AG04450 (cell line): ENCODE measurements around the gene TOP2B. TPM values are rescaled to one million over a fixed set of nuclear protein-coding genes. Genes with fewer than 3 reads are reported as not detected.

ENCODE experiments used
- CTCF ChIA-PET: fragments of 300-600, 350-600 bp; formaldehyde crosslinking; extraction: SDS; loops from one replicate; lab custom pipeline; 2022; ENCODE audit warnings: antibody characterized with exemption, inconsistent platforms; lab: Charles Lee
- POLR2A ChIA-PET: fragments of 350-600 bp; formaldehyde crosslinking; extraction: SDS; loops from one replicate; lab custom pipeline; 2021; ENCODE audit warnings: antibody characterized with exemption, inconsistent platforms; lab: Yijun Ruan, JAX
- DNase-seq: peaks from one replicate; pipeline ENCODE4 v3.0.0-alpha.2; 2011; ENCODE audit warnings: low read depth, low spot score
- H3K27ac ChIP-seq: one replicate; pipeline ENCODE4 v1.5.1; 2012; ENCODE audit warnings: low read depth, low read length, control low read depth
- H3K27me3 ChIP-seq: one replicate; pipeline ENCODE4 v1.6.0; 2012; ENCODE audit warnings: low read length; ENCODE audit not compliant: control insufficient read depth, insufficient read depth
- H3K4me3 ChIP-seq: 2 replicates; pipeline ENCODE4 v1.5.1; 2011; ENCODE audit warnings: mild to moderate bottlenecking, low read depth, low read length, control low read depth
- H3K9me3 ChIP-seq: 2 replicates; pipeline ENCODE4 v1.5.1; 2012; ENCODE audit warnings: low read length; ENCODE audit not compliant: control insufficient read depth, insufficient read depth
- CTCF ChIP-seq: IDR thresholded peaks from 2 replicates; pipeline ENCODE4 v1.5.1; 2011; ENCODE audit warnings: low read depth, low read length, control low read depth, inconsistent platforms
- polyA plus RNA-seq: library from polyadenylated mRNA; depleted of rRNA; stranded (reverse); fragments of >200 nt; gene quantifications from 2 replicates; pipeline ENCODE4 v1.2.3, GENCODE V29; 2011

TOP2B gene
- polyA plus RNA-seq, 1 experiment: 95.9 TPM

GRCh38 chr3:25556447-25556846 is 108.3 kb downstream of the TOP2B start:
- H3K27me3 ChIP-seq: no peaks in the 10 kb centered on the region
- H3K27ac ChIP-seq: no peak overlapping the region
- ChIA-PET POLR2A (no interaction called here), CTCF (interaction anchor here (2.1 kb wide), 1 partner anchor 37 kb away, joined by 9 read pairs; no protein-coding TSS in a partner anchor)
- H3K9me3 ChIP-seq: no peaks in the 10 kb centered on the region
- TF ChIP-seq CTCF: no peak
- no peak for DNase-seq
- H3K4me3 ChIP-seq: no peak overlapping the region

GRCh38 chr3:25555695-25556437 is 108.8 kb downstream of the TOP2B start:
- H3K27ac ChIP-seq: no peak overlapping the region
- no peaks in the 10 kb centered on the region for H3K9me3 ChIP-seq
- no peaks in the 10 kb centered on the region for H3K27me3 ChIP-seq
- DNase-seq: no peak
- H3K4me3 ChIP-seq: no peak overlapping the region
- ChIA-PET POLR2A (no interaction called here), CTCF (interaction anchor here (2.1 kb wide), 1 partner anchor 37 kb away, joined by 9 read pairs; no protein-coding TSS in a partner anchor)
- no peak for TF ChIP-seq CTCF

GRCh38 chr3:25554376-25554775 is 110.3 kb downstream of the TOP2B start:
- POLR2A ChIA-PET: no interaction called here
- no peak for TF ChIP-seq CTCF
- Histone ChIP-seq H3K27ac (no peak overlapping the region), H3K9me3 (no peaks in the 10 kb centered on the region), H3K27me3 (no peaks in the 10 kb centered on the region), H3K4me3 (no peak overlapping the region)
- no peak for DNase-seq
- CTCF ChIA-PET: no interaction called here

GRCh38 chr3:25552251-25552650 is 112.5 kb downstream of the TOP2B start:
- no peaks in the 10 kb centered on the region for H3K9me3 ChIP-seq
- no peak for DNase-seq
- no peaks in the 10 kb centered on the region for H3K27me3 ChIP-seq
- no peak overlapping the region for H3K27ac ChIP-seq
- no peak for TF ChIP-seq CTCF
- ChIA-PET CTCF (interaction anchor here (2.3 kb wide), 1 partner anchor 20 kb away, joined by 6 read pairs; no protein-coding TSS in a partner anchor), POLR2A (no interaction called here)
- no peak overlapping the region for H3K4me3 ChIP-seq

- TF ChIP-seq CTCF: no peak
- Histone ChIP-seq H3K27me3 (peaks cover 3% of the 10 kb centered on the region), H3K27ac (no peak overlapping the region), H3K4me3 (no peak overlapping the region), H3K9me3 (no peaks in the 10 kb centered on the region)
- DNase-seq: no peak
- ChIA-PET CTCF (no interaction called here), POLR2A (no interaction called here)
Measured at GRCh38 chr3:25548836-25549235, 115.9 kb downstream of the TOP2B start.
